KG1 (cell line): ENCODE results near the gene TIMM13.
"Not testable (repeated sequence)": the region's sequence is repeated elsewhere in the genome, so short reads cannot be mapped to it uniquely, and the experiment has no call there.

ENCODE experiments used
- DNase-seq: peaks from one replicate; lab custom pipeline; 2025; lab: John Stamatoyannopoulos, UW

Gene TIMM13

DNA sequence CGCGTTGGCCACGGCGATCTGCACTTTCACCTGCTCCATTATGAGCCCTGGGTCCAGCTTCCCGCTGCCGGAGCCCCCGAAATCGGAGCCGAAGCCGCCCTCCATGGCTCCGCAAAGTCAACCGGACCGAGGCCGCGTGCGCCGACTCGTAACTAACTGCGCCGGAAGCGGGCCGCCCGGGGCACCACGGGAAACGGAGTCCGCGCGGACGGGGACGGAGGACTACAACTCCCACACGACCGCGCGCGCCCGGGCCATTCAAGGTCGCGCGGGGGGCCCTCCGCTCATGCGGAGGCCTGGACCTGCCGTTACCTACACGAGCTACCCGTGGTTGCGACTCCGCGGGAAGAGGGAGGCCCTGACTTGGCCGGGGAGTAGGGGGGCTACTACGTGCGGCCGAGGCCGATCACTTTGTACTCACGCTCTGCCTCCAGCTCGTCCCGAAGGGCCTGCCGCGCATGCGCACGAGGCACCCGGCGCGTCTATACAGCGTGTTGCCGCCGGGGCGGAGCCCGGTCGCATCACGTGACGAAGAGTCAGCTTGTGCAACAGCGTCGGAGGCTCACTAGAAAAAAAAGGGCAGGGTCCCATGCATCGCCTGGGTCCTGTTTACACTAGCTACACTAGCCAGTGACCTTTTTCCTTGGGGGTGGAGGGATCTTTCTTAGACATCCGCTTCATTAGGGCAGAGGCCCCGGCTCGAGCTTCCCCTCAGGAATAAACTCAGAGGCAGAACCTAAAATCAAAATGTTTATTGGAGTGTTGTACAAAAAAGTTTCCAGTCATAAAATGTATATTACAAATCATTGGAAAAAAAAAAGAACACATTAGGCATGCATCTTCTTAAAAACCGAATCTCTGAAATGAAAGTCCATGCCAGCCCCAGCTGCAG, at the start of gene TIMM13:
Gene TIMM13 (minus strand): TSS at position 158 of the 892 bp plus-strand sequence. CDS start 53 bp downstream, at position 105.
- peak; percentile 99 for DNase-seq

DNA sequence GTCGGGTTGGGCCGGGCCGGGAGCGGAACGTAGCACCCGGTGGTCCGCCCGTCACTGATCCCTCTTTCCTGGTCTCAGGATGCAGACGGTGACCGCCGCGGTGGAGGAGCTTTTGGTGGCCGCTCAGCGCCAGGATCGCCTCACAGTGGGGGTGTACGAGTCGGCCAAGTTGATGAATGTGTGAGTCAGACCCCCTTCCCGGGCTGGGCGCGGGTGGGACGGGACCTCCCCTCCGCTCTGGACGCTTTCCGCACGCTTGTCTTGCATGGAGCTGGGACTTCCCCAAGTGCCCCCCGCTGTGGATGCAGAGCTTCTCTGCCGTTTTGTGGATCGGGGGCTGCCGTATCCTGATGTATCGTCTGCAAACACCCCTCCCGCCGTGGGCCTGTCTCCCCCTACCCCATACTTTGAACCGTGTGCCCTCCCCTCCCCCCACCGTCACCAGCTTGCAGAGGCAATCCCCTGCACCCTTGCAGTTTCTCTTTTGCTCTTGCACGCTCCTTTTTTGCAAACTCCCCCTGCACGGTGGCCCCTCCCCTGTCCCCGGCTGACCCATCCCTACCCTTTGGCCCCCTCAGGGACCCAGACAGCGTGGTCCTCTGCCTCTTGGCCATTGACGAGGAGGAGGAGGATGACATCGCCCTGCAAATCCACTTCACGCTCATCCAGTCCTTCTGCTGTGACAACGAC, 49.2 kb upstream of the TIMM13 start:
- no peak for DNase-seq

DNA sequence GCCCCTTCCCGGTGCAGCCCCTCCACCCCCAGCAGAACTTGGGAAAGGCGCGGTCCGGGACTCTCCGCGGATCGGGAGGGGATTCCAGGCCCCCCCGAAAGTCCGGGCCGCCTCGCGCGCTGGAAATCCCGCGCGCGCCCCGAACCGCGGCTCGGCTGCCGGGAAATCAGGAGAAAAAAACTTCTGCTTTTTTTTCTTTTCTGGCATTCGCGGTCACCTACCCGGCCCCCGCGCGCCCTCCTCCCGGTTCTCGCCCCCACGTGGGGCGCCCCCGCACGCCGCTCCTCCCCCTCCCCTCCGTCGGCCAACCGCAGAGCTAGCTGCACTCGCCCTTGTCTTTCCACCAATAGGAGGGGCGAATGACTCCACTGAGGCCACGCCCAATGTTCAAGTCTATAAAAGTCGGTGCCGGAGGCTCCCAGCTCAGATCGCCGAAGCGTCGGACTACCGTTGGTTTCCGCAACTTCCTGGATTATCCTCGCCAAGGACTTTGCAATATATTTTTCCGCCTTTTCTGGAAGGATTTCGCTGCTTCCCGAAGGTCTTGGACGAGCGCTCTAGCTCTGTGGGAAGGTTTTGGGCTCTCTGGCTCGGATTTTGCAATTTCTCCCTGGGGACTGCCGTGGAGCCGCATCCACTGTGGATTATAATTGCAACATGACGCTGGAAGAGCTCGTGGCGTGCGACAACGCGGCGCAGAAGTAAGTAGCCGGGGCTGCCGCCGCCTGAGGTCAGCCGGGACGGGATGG, 48.5 kb upstream of the TIMM13 start, which contains the start of gene GADD45B:
Gene GADD45B (plus strand): TSS at position 426 of the 749 bp plus-strand sequence. CDS start 232 bp downstream, at position 658.
- peak; percentile 91 for DNase-seq

- DNase-seq, result peak; percentile 70
Observed at GRCh38 chr19:2475018-2475701, 47.8 kb upstream of the TIMM13 start.

DNA sequence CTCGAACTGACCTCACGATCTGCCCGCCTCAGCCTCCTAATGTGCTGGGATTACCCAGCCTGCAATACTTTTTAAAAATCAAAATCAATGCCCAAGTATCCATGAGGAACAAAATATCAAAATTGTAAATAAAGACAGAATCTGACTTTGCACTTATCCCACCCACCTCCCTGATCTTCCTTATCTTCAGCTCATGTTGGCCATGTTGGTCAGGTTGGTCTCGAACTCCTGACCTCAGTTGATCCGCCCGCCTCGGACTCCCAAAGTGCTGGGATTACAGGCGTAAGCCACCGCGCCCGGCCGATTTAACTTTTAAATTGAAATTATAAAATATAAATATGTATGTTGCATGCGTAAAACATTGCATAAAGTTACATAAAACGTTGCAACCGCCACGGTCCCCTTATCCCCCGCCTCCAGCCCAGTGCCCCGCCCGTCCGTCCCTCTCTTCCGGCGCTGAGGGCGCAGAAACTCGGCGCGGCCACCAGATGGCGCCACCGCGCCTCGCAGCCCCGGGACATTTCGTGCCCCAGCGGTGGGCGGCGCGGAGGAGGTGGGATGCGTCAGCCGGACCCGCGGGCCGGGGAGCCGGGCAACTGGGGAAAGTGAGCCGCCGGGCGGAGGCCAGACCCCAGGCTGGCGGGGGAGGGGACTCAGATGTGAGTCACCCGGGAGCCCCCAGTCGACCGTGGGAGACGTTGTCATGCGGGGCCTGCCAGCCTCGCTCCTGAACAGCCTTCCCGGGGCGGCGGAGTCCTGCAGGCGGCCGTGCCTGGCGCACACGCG, 47.0 kb upstream of the TIMM13 start:
- DNase-seq, result peak; percentile 69

DNA sequence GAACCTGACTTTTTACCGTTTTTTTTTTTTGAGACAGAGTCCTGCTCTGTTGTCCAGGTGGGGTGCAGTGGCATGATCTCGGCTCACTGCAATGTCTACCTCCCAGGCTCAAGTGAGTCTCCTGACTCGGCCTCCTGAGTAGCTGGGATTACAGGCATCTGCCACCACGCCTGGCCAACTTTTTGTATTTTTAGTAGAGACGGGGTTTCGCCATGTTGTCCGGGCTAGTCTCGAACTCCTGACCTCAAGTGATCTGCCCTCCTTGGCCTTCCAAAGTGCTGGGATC, 42.5 kb upstream of the TIMM13 start:
- not testable (repeated sequence) for DNase-seq

DNA sequence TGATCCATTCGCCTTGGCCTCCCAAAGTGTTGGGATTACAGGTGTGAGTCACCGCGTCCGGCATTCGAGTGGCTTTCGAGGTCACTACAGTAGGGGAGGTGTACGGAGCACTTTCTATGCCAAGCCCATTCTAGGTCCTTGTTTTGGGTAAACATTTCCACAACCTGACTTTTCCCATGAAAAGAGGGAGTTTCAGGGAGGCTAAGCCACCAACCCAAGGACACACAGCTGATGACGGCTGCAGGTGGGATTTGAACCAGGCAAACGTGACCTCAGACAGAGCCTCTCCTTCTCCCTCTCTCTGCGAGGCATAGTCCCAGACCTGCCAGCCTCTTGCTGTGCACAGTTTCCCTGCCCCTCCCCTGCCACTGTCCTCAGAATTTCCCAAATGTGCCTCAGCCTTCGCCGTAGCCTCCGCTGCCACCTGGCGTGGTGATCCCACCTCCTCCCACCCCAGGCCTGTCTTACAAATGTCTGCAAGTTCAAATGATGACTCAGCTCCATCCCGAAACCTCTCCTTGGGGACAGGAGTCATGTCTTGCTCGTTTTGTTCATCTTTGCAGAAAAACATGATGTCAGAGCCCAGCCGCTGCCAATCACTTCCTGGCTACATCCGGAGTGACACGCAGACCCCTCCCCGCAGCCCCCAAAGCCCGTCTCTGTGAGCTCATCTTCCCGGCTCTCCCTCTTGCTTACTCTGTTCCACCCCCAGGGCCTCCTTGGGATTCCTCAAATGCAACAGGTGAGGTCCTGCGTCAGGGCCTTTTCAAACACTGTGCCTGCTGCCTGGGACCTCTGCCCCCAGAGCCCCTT, 41.9 kb upstream of the TIMM13 start:
- DNase-seq, result no peak

DNA sequence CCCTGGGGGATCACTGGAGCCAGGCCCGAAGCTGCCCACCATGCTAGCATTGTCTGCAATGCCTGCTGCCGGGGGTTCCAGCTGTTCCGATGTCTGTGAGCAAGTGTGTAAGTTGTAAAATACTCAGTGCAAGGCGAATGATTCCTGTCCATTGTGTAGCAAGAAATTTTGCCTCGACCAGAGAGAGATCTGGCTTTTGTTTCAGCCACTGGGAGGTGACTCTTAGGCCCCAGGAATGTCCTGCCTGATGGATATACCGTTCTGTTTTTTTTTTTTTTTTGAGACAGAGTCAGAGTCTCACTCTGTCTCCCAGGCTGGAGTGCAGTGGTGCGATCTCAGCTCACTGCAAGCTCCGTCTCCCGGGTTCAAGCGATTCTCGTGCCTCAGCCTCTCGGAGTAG, 41.2 kb upstream of the TIMM13 start:
- DNase-seq, result no peak

DNA sequence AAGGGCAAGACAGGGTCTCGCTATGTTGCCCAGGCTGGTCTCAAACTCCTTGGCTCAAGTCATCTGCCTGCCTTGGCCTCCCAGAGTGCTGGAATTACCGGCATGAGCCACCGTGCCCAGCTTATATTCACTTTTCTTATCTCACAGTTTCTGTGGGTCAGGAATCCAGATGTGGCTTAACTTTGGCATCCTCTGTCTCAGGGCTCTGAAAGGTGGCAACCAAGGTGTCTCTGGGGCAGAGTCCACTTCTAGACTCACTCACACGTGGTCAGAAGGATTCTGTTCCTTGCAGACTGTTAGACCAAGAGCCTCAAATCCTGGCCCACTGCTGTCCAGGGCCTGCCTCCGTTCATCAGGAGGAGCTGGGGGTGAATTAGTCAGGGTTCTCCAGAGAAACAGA, 37.0 kb upstream of the TIMM13 start:
- no peak for DNase-seq

GRCh38 chr19:2463694-2464093, 36.3 kb upstream of the TIMM13 start:
- not testable (repeated sequence) for DNase-seq

- no peak for DNase-seq
Observed at GRCh38 chr19:2462635-2463421, 35.4 kb upstream of the TIMM13 start.

DNA sequence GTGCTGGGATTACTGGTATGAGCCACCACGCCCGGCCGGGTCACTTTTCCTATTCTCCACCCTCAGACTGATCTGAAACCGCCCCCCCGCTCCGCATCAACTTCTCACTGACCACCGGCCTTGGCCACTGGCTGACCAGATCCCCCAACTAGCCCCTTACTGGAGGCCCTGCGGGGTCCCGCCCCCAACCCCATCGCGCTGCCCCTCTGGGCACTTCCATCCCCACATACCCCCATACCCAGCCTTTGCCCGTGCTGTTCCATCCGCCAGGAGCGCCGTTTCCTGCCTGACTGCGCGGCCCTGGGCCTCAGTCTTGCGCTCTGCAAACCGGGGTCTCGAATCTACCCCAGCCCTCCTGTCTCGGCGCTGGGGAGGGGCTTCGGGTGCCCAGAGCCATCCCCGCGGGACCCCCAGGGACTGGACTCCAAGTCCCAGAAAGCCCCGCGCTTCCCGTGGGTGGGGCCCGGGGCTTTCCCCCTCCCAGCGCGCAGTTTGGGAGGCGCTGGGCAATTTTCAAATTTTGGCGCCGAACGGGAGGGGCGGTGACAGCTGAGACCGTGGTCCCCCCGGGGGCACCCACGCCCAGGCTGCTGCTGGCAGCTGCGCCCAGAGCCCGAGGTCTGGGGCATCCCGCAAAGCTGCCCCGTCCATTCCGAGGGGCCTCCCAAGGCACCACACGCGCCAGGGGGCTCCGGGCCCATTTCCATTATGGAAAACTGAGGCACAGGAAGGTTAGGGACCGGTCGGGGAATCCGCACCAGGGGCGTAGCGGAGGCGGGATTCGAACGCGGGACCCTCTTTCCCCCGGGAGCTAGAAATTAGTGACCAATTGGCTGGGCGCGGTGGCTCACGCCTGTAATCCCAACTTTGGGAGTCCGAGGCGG, 34.6 kb upstream of the TIMM13 start:
- DNase-seq, result no peak

GRCh38 chr19:2460245-2460644, 32.9 kb upstream of the TIMM13 start:
- DNase-seq, result no peak

- DNase-seq, result not testable (repeated sequence)
Observed at GRCh38 chr19:2458776-2459175, 31.4 kb upstream of the TIMM13 start.

DNA sequence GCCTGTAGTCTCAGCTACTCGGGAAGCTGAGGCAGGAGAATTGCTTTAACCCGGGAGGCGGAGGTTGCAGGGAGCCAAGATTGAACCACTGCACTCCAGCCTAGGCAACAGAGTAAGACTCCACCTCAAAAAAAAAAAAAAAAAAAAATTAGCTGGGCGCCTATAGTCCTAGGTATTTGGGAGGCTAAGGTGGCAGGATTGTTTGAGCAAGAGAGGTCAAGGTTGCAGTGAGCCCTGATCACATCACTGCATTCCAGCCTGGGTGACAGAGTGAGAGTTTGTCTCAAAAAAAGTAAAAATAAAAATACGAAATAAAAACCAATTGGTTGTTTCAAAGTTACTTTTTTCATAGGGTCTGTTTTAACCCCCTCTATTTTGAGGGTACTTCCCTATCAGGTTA, 30.7 kb upstream of the TIMM13 start:
- DNase-seq, result no peak

GRCh38 chr19:2457394-2458037, 30.1 kb upstream of the TIMM13 start:
- DNase-seq, result no peak

- DNase-seq, result peak; percentile 3
Observed at GRCh38 chr19:2455851-2456570, 28.6 kb upstream of the TIMM13 start.
